ENCODE data around the gene LRMDA. TPM values are rescaled to one million over a fixed set of nuclear protein-coding genes. Genes with fewer than 3 reads are reported as not detected.

The LRMDA gene
- total RNA-seq, 2 experiments from 2014 or later, result not detected

- CTCF ChIA-PET, result no interaction called here
- no peaks in the 10 kb centered on the region for H3K36me3 ChIP-seq (ENCODE audit: insufficient read depth, low read length)
These were observed 71.4 kb downstream of the LRMDA start for GRCh38 chr10:75502838-75503237.

DNA sequence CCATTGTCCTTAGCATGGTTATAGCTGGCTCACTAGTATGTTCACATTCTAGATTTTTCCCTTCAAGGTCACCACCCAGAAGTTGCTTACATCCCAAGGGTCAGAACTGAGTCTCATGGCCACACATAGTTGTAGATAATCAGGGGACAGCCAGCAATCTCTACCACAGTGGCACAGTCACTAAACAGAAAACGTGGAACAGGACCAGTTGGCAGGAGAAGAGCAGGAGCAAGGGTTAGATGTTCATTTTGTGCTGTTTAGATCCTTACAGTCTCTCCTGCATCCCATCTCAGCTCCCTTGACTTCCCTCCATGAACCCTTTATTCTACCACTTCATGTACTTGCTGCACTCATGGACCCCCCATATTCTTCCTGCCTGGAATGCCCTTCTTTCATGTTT is 73.9 kb downstream of the LRMDA start:
- Histone ChIP-seq H3K36me3 (ENCODE audit: insufficient read depth, low read length) (no peaks in the 10 kb centered on the region), H3K4me1 (ENCODE audit: insufficient read depth, low read length) (no peaks in the 10 kb centered on the region), H3K27ac (ENCODE audit: low read depth in 1 of 2, low read length in 2 of 2) (no peak overlapping the region), H3K4me3 (ENCODE audit: low read length) (no peak overlapping the region), H3K27me3 (ENCODE audit: control insufficient read depth in 1 of 2, insufficient read depth in 2 of 2, low read length in 2 of 2) (peaks cover 0 to 3% of the 10 kb centered on the region in 2 experiments), H3K9me3 (ENCODE audit: control insufficient read depth in 1 of 2, insufficient read depth in 1 of 2, low read length in 2 of 2) (no peaks in the 10 kb centered on the region)
- no peak overlapping the region for H3K27ac Mint-ChIP-seq
- DNase-seq (no peak), ATAC-seq (ENCODE audit: poor library complexity) (no peak)
- intact Hi-C loops (cut with DNase I, micrococcal nuclease), result no loop called here
- CTCF ChIA-PET, result no interaction called here
- no peaks in the 10 kb centered on the region for H3K4me1 Mint-ChIP-seq (ENCODE audit: low read depth)
- no peak for TF ChIP-seq CTCF (IDR thresholded peaks at IDR 0.05)
- peaks cover 1% of the 10 kb centered on the region for H3K27me3 Mint-ChIP-seq
- no peaks in the 10 kb centered on the region for H3K36me3 Mint-ChIP-seq (ENCODE audit: low read depth)
- POLR2A ChIA-PET, result no interaction called here
- H3K4me3 Mint-ChIP-seq, result no peak overlapping the region
- no peaks in the 10 kb centered on the region for H3K9me3 Mint-ChIP-seq

More at GRCh38 chr10:75502838-75503237, 71.4 kb downstream of the LRMDA start:
- no peaks in the 10 kb centered on the region for H3K4me1 ChIP-seq (ENCODE audit: insufficient read depth, low read length)
- H3K27ac Mint-ChIP-seq, result no peak overlapping the region
- intact Hi-C loops (cut with DNase I, micrococcal nuclease), result no loop called here
- POLR2A ChIA-PET, result no interaction called here
- no peaks in the 10 kb centered on the region for H3K9me3 Mint-ChIP-seq
- H3K4me1 Mint-ChIP-seq (ENCODE audit: low read depth), result no peaks in the 10 kb centered on the region
- peaks cover 4% of the 10 kb centered on the region for H3K27me3 Mint-ChIP-seq
- no peak overlapping the region for H3K27ac ChIP-seq (ENCODE audit: low read depth in 1 of 2, low read length in 2 of 2)
- H3K27me3 ChIP-seq (ENCODE audit: control insufficient read depth in 1 of 2, insufficient read depth in 2 of 2, low read length in 2 of 2), result no peaks in the 10 kb centered on the region
- DNase-seq (no peak), ATAC-seq (ENCODE audit: poor library complexity) (no peak)
- TF ChIP-seq CTCF (IDR thresholded peaks at IDR 0.05), result no peak
- no peak overlapping the region for H3K4me3 Mint-ChIP-seq
- no peak overlapping the region for H3K4me3 ChIP-seq (ENCODE audit: low read length)
- H3K9me3 ChIP-seq (ENCODE audit: control insufficient read depth in 1 of 2, insufficient read depth in 1 of 2, low read length in 2 of 2), result no peaks in the 10 kb centered on the region
- no peaks in the 10 kb centered on the region for H3K36me3 Mint-ChIP-seq (ENCODE audit: low read depth)

- Mint-ChIP-seq H3K27me3 (peaks cover 3% of the 10 kb centered on the region), H3K27ac (no peak overlapping the region), H3K9me3 (no peaks in the 10 kb centered on the region), H3K4me1 (ENCODE audit: low read depth) (no peaks in the 10 kb centered on the region), H3K36me3 (ENCODE audit: low read depth) (no peaks in the 10 kb centered on the region), H3K4me3 (no peak overlapping the region)
- DNase-seq (no peak), ATAC-seq (ENCODE audit: poor library complexity) (no peak)
- Histone ChIP-seq H3K27ac (ENCODE audit: low read depth in 1 of 2, low read length in 2 of 2) (no peak overlapping the region), H3K4me1 (ENCODE audit: insufficient read depth, low read length) (no peaks in the 10 kb centered on the region), H3K4me3 (ENCODE audit: low read length) (no peak overlapping the region), H3K9me3 (ENCODE audit: control insufficient read depth in 1 of 2, insufficient read depth in 1 of 2, low read length in 2 of 2) (no peaks in the 10 kb centered on the region), H3K36me3 (ENCODE audit: insufficient read depth, low read length) (no peaks in the 10 kb centered on the region), H3K27me3 (ENCODE audit: control insufficient read depth in 1 of 2, insufficient read depth in 2 of 2, low read length in 2 of 2) (peaks cover 0 to 3% of the 10 kb centered on the region in 2 experiments)
- no peak for TF ChIP-seq CTCF (IDR thresholded peaks at IDR 0.05)
- POLR2A ChIA-PET, result no interaction called here
- CTCF ChIA-PET, result no interaction called here
- intact Hi-C loops (cut with DNase I, micrococcal nuclease), result no loop called here
These were observed 74.5 kb downstream of the LRMDA start for GRCh38 chr10:75505840-75506506.
